Measurements from ENCODE around the gene NPL.

- no peak for TF ChIP-seq REST (IDR thresholded peaks at IDR 0.05; ENCODE audit: insufficient replicate concordance, low read depth)
- TF ChIP-seq CTCF (IDR thresholded peaks at IDR 0.05; ENCODE audit: insufficient read depth, low read length): no peak
- TF ChIP-seq GABPA (IDR thresholded peaks at IDR 0.05; ENCODE audit: low read depth): no peak
- no peak for TF ChIP-seq POLR2AphosphoS5 (IDR thresholded peaks at IDR 0.05; ENCODE audit: low read depth)
Measured at GRCh38 chr1:182875889-182876288, 86.3 kb downstream of the NPL start.

Data from HL-60 (cell line).